IPS-NIHi11 (cell line): ENCODE measurements around the gene APOBEC3F.
"Not testable (repeated sequence)": the region's sequence is repeated elsewhere in the genome, so short reads cannot be mapped to it uniquely, and the experiment has no call there.

Experiments
- DNase-seq: peaks from one replicate; pipeline ENCODE4 v3.0.0; 2012; ENCODE audit warnings: mixed read lengths, low spot score

The APOBEC3F gene

GRCh38 chr22:39027717-39028116 is 12.9 kb upstream of the APOBEC3F start:
- DNase-seq: no peak

- DNase-seq: no peak
Observed at GRCh38 chr22:39028281-39028680, 12.4 kb upstream of the APOBEC3F start.

- no peak for DNase-seq
Observed at GRCh38 chr22:39029227-39029626, 11.4 kb upstream of the APOBEC3F start.

GRCh38 chr22:39030705-39031104 is 10.0 kb upstream of the APOBEC3F start:
- DNase-seq: no peak

GRCh38 chr22:39031434-39032295 is 9.0 kb upstream of the APOBEC3F start:
- peak; percentile 40 for DNase-seq

- not testable (repeated sequence) for DNase-seq
Observed at GRCh38 chr22:39037071-39037470, 3.6 kb upstream of the APOBEC3F start.

- DNase-seq: no peak
Observed at GRCh38 chr22:39039306-39040126, 1.1 kb upstream of the APOBEC3F start.

- DNase-seq: not testable (repeated sequence)
Observed at GRCh38 chr22:39040155-39040537, 518 bp upstream of the APOBEC3F start.

- DNase-seq: no peak
Observed at GRCh38 chr22:39041908-39042307, 1.2 kb downstream of the APOBEC3F start.

GRCh38 chr22:39043063-39043462 is 2.4 kb downstream of the APOBEC3F start:
- not testable (repeated sequence) for DNase-seq

- DNase-seq: not testable (repeated sequence)
Observed at GRCh38 chr22:39045136-39045535, 4.5 kb downstream of the APOBEC3F start.

GRCh38 chr22:39049486-39049885 is 8.8 kb downstream of the APOBEC3F start:
- not testable (repeated sequence) for DNase-seq

GRCh38 chr22:39051844-39052495 is 11.3 kb downstream of the APOBEC3F start:
- not testable (repeated sequence) for DNase-seq

- no peak for DNase-seq
Observed at GRCh38 chr22:39055658-39056057, 15.0 kb downstream of the APOBEC3F start.

- not testable (repeated sequence) for DNase-seq
Observed at GRCh38 chr22:39061290-39061689, 20.6 kb downstream of the APOBEC3F start.

GRCh38 chr22:39061951-39062350 is 21.3 kb downstream of the APOBEC3F start:
- DNase-seq: not testable (repeated sequence)

GRCh38 chr22:39063904-39064303 is 23.2 kb downstream of the APOBEC3F start:
- DNase-seq: not testable (repeated sequence)

- DNase-seq: not testable (repeated sequence)
Observed at GRCh38 chr22:39066442-39067276, 26.0 kb downstream of the APOBEC3F start.

- DNase-seq: no peak
Observed at GRCh38 chr22:39068033-39068785, 27.5 kb downstream of the APOBEC3F start.

GRCh38 chr22:39070186-39070585 is 29.5 kb downstream of the APOBEC3F start:
- DNase-seq: no peak

GRCh38 chr22:39072581-39072981 is 31.9 kb downstream of the APOBEC3F start:
- not testable (repeated sequence) for DNase-seq
